ENCODE measurements around the gene DCUN1D2.

- no peak for TF ChIP-seq CTCF (IDR thresholded peaks at IDR 0.05; ENCODE audit: low read depth, low read length, poor library complexity, severe bottlenecking)
- no peak for TF ChIP-seq EZH2phosphoT487 (IDR thresholded peaks at IDR 0.05; ENCODE audit: borderline replicate concordance, low read length)
Observed at GRCh38 chr13:113536461-113537110, 46.1 kb upstream of the DCUN1D2 start.
